ENCODE measurements around the gene FAM163A.
"Not testable (repeated sequence)": the region's sequence is repeated elsewhere in the genome, so short reads cannot be mapped to it uniquely, and the experiment has no call there.

GRCh38 chr1:179836686-179837445, 93.8 kb downstream of the FAM163A start:
- not testable (repeated sequence) for TF ChIP-seq GABPA, POLR2AphosphoS5 (IDR thresholded peaks at IDR 0.05; ENCODE audit: low read depth)
- TF ChIP-seq, protein P1, sequence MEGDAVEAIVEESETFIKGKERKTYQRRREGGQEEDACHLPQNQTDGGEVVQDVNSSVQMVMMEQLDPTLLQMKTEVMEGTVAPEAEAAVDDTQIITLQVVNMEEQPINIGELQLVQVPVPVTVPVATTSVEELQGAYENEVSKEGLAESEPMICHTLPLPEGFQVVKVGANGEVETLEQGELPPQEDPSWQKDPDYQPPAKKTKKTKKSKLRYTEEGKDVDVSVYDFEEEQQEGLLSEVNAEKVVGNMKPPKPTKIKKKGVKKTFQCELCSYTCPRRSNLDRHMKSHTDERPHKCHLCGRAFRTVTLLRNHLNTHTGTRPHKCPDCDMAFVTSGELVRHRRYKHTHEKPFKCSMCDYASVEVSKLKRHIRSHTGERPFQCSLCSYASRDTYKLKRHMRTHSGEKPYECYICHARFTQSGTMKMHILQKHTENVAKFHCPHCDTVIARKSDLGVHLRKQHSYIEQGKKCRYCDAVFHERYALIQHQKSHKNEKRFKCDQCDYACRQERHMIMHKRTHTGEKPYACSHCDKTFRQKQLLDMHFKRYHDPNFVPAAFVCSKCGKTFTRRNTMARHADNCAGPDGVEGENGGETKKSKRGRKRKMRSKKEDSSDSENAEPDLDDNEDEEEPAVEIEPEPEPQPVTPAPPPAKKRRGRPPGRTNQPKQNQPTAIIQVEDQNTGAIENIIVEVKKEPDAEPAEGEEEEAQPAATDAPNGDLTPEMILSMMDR (IDR thresholded peaks at IDR 0.05; ENCODE audit: insufficient read depth, low read length): not testable (repeated sequence)
- TF ChIP-seq, protein P2, sequence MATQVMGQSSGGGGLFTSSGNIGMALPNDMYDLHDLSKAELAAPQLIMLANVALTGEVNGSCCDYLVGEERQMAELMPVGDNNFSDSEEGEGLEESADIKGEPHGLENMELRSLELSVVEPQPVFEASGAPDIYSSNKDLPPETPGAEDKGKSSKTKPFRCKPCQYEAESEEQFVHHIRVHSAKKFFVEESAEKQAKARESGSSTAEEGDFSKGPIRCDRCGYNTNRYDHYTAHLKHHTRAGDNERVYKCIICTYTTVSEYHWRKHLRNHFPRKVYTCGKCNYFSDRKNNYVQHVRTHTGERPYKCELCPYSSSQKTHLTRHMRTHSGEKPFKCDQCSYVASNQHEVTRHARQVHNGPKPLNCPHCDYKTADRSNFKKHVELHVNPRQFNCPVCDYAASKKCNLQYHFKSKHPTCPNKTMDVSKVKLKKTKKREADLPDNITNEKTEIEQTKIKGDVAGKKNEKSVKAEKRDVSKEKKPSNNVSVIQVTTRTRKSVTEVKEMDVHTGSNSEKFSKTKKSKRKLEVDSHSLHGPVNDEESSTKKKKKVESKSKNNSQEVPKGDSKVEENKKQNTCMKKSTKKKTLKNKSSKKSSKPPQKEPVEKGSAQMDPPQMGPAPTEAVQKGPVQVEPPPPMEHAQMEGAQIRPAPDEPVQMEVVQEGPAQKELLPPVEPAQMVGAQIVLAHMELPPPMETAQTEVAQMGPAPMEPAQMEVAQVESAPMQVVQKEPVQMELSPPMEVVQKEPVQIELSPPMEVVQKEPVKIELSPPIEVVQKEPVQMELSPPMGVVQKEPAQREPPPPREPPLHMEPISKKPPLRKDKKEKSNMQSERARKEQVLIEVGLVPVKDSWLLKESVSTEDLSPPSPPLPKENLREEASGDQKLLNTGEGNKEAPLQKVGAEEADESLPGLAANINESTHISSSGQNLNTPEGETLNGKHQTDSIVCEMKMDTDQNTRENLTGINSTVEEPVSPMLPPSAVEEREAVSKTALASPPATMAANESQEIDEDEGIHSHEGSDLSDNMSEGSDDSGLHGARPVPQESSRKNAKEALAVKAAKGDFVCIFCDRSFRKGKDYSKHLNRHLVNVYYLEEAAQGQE (IDR thresholded peaks at IDR 0.05; ENCODE audit: insufficient replicate concordance, low read depth): not testable (repeated sequence)
